Right lobe of liver (tissue), 4 donors: Measurements from ENCODE around the gene MARVELD1.

ENCODE experiments used
- POLR2A ChIP-seq: fragments of 450-650 bp; IDR thresholded peaks from one replicate; pipeline ENCODE4 v1.6.1; 2017; ENCODE audit warnings: antibody characterized with exemption, mild to moderate bottlenecking
- TF ChIP-seq, protein P1 (sequence below), 4 donors: fragments of 200-600 bp in 3 of 4; fragments of 450-650 bp in 1 of 4; IDR thresholded peaks; one replicate each; pipeline versions ENCODE4 v1.5.1 to v1.8.0; 2016 to 2022; ENCODE audit warnings: antibody characterized with exemption in 4 of 4, mild to moderate bottlenecking in 2 of 4
- donor health status: DM: no; HTN: no; CAD: no.
- donor health status: DM: no; HTN: no; CAD: no.
- donor health status: DM: no; HTN: yes; CAD: no.

DNA sequence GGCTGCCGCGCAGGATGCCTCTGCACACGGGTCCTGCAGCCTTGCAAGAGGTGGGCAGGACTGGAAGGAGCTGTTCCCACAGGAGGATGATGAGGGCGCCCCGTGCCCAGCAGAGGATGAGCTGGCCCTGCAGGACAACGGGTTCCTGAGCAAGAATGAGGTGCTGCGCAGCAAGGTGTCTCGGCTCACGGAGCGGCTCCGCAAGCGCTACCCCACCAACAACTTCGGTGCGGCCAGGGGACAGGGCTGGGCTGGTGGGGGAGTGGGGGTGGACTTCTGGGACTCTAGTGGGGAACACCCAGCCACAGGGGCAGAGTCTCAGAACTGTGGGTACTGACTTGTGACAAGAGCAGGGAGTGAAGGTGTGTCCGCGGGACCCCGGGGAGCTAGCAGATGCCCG, 39.4 kb downstream of the MARVELD1 start:
- TF ChIP-seq, protein P1, sequence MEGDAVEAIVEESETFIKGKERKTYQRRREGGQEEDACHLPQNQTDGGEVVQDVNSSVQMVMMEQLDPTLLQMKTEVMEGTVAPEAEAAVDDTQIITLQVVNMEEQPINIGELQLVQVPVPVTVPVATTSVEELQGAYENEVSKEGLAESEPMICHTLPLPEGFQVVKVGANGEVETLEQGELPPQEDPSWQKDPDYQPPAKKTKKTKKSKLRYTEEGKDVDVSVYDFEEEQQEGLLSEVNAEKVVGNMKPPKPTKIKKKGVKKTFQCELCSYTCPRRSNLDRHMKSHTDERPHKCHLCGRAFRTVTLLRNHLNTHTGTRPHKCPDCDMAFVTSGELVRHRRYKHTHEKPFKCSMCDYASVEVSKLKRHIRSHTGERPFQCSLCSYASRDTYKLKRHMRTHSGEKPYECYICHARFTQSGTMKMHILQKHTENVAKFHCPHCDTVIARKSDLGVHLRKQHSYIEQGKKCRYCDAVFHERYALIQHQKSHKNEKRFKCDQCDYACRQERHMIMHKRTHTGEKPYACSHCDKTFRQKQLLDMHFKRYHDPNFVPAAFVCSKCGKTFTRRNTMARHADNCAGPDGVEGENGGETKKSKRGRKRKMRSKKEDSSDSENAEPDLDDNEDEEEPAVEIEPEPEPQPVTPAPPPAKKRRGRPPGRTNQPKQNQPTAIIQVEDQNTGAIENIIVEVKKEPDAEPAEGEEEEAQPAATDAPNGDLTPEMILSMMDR (IDR thresholded peaks at IDR 0.05): no peak
- TF ChIP-seq POLR2A: no peak
